Panc1 (cell line): ENCODE measurements around the gene ARRDC4. TPM values are rescaled to one million over a fixed set of nuclear protein-coding genes. Genes with fewer than 3 reads are reported as not detected.

Experiments
- ATAC-seq: fragments of 200-7000 bp; cut with Tn5 transposase; 2 replicates; pipeline ENCODE4 v1.9.1; 2020; ENCODE audit warnings: mild to moderate bottlenecking, moderate library complexity
- BruUV-seq: library from RNA; stranded (reverse); fragments of 400-500 nt; replicated peaks from 2 replicates; lab custom pipeline; 2021; lab: Mats Ljungman, UMichigan
- CTCF ChIA-PET: fragments of 300-600 bp; sonication (Branson Sonifier 250); formaldehyde crosslinking; loops from one replicate; lab custom pipeline; 2022; ENCODE audit warnings: antibody characterized with exemption; lab: Charles Lee
- POLR2A ChIA-PET: fragments of 300-600 bp; sonication (Branson Sonifier 250); formaldehyde crosslinking; loops from one replicate; lab custom pipeline; 2022; ENCODE audit warnings: antibody characterized with exemption; lab: Charles Lee
- DNase-seq: peaks from one replicate; pipeline ENCODE4 v3.0.0-alpha.2; 2010; ENCODE audit warnings: low read depth, low spot score
- H3K27ac ChIP-seq: 2 replicates; pipeline ENCODE4 v1.5.1; 2011; ENCODE audit warnings: mild to moderate bottlenecking, low read length, inconsistent platforms
- H3K27me3 ChIP-seq: fragments of 200-500 bp; sonication (Bioruptor generic); 2 replicates; pipeline ENCODE4 v1.6.0; 2014; ENCODE audit warnings: low read length, inconsistent platforms; ENCODE audit not compliant: control insufficient read depth, insufficient read depth
- H3K36me3 ChIP-seq: fragments of 200-500 bp; sonication (Bioruptor generic); 2 replicates; pipeline ENCODE4 v1.5.1; 2014; ENCODE audit warnings: inconsistent platforms, mild to moderate bottlenecking, low read length, moderate library complexity; ENCODE audit not compliant: control insufficient read depth, insufficient read depth
- H3K4me1 ChIP-seq: 2 replicates; pipeline ENCODE4 v1.5.1; 2011; ENCODE audit warnings: inconsistent platforms, mild to moderate bottlenecking, low read length, moderate library complexity; ENCODE audit not compliant: control insufficient read depth, insufficient read depth
- H3K4me3 ChIP-seq, 2 experiments: 2 replicates each; pipeline ENCODE4 v1.5.1; 2011 to 2012; ENCODE audit warnings: low read depth in 2 of 2, low read length in 2 of 2, mild to moderate bottlenecking in 2 of 2, inconsistent platforms in 1 of 2, moderate library complexity in 1 of 2
- H3K9me3 ChIP-seq: fragments of 200-500 bp; sonication (Bioruptor generic); 2 replicates; pipeline ENCODE4 v1.5.1; 2014; ENCODE audit warnings: low read depth, mild to moderate bottlenecking, inconsistent platforms, low read length, moderate library complexity; ENCODE audit not compliant: control insufficient read depth, insufficient read depth
- CTCF ChIP-seq: fragments of 450-650 bp; IDR thresholded peaks from 2 replicates; pipeline ENCODE4 v1.5.1; 2017; ENCODE audit warnings: mild to moderate bottlenecking
- POLR2AphosphoS5 ChIP-seq: IDR thresholded peaks from 2 replicates; pipeline ENCODE4 v1.6.1; 2012; ENCODE audit warnings: mild to moderate bottlenecking, low read depth, low read length, moderate library complexity
- REST ChIP-seq, 2 experiments: IDR thresholded peaks; 2 replicates each; pipeline ENCODE4 v1.6.1; 2011 to 2012; ENCODE audit warnings: low read depth in 2 of 2, control low read depth in 1 of 2, low read length in 1 of 2, mild to moderate bottlenecking in 1 of 2, moderate library complexity in 1 of 2; ENCODE audit not compliant: insufficient read depth in 1 of 2
- SIN3A ChIP-seq: IDR thresholded peaks from 2 replicates; pipeline ENCODE4 v1.6.1; 2012; ENCODE audit warnings: low read depth, mild to moderate bottlenecking, low read length, moderate library complexity, borderline replicate concordance; ENCODE audit not compliant: insufficient read depth
- TCF7L2 ChIP-seq: IDR thresholded peaks from 2 replicates; pipeline ENCODE4 v1.6.1; 2011; ENCODE audit warnings: mild to moderate bottlenecking, low read depth, low read length, inconsistent platforms
- in situ Hi-C: cut with HindIII; loops from 2 replicates; pipeline ENCODE4 v1.10.0; 2016; ENCODE audit warnings: low sequenced_read_pairs, low pct_unique_long_range_greater_than_20kb
- intact Hi-C: fragments of 100-400 bp; cut with micrococcal nuclease; formaldehyde crosslinking; loops from one replicate; pipeline ENCODE4 v1.10.0; 2022; ENCODE audit not compliant: unreplicated experiment
- total RNA-seq: library from RNA; stranded (reverse); gene quantifications from one replicate; pipeline ENCODE4 v1.2.1, GENCODE V29; 2021; ENCODE audit not compliant: unreplicated experiment

The ARRDC4 gene
- total RNA-seq, 1 experiment from 2014 or later = 2.9 TPM

- intact Hi-C loops (no loop called here), in situ Hi-C loops (no loop called here)
- Histone ChIP-seq H3K4me1 (peaks cover 3% of the 10 kb centered on the region; the same call in 1 of the 2 replicates), H3K27me3 (peaks cover 1% of the 10 kb centered on the region; the same call in 1 of the 2 replicates), H3K9me3 (no peaks in the 10 kb centered on the region), H3K4me3 (no peak overlapping the region), H3K36me3 (no peaks in the 10 kb centered on the region; the same call in 1 of the 2 replicates), H3K27ac (no peak overlapping the region)
- ATAC-seq (no peak), DNase-seq (no peak)
- POLR2A ChIA-PET = no interaction called here
- BruUV-seq = no TSS peak
- CTCF ChIA-PET = no interaction called here
- TF ChIP-seq REST (IDR thresholded peaks at IDR 0.05; ENCODE audit: insufficient read depth in 1 of 2, low read depth in 2 of 2, low read length in 1 of 2) (no peak), CTCF (no peak)
Observed at GRCh38 chr15:97955529-97955928, 5.0 kb upstream of the ARRDC4 start.

DNA sequence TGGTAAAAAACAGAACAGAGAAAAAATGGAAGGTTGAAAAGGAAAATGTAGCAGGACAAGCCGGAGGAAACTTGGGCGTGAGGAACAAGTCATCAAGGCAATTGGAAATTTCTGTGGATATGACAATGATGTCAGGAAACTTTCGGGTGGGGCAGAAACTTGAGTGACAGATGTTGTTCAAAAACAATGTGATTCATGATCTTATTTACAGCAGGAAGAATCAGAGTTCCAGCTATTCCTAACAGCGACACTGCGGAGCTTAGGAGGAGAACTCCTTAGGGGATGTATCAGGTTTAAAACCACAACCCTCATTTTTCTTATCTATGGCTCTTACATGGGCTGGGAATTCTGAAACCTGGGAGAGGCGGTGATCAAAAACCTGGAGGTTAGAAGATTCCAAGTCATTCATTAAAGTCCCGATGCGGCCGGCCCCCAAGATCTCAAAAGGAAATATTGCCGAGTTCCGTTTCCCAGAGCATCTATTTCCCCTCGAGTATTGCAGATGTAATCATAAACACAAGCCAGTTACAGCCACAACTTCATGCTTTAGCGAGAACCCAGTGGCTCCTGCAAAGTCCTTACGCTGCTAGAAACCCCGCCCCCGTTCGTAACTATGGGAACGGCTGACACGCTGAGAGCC, 659 bp upstream of the ARRDC4 start:
- no peaks in the 10 kb centered on the region; the same call in 1 of the 2 replicates for H3K27me3 ChIP-seq
- BruUV-seq = no TSS peak
- H3K36me3 ChIP-seq = no peaks in the 10 kb centered on the region; the same call in 1 of the 2 replicates
- TF ChIP-seq TCF7L2 (no peak), CTCF (no peak), SIN3A (no peak), REST (IDR thresholded peaks at IDR 0.05; ENCODE audit: insufficient read depth in 1 of 2, low read depth in 2 of 2, low read length in 1 of 2) (no peak), POLR2AphosphoS5 (no peak)
- no peaks in the 10 kb centered on the region for H3K9me3 ChIP-seq
- ATAC-seq (no peak), DNase-seq (no peak)
- POLR2A ChIA-PET = no interaction called here
- H3K4me1 ChIP-seq = peaks cover 3% of the 10 kb centered on the region
- H3K27ac ChIP-seq = no peak overlapping the region
- H3K4me3 ChIP-seq = peak overlapping the region; percentile 66 to 74
- intact Hi-C loops (no loop called here), in situ Hi-C loops (no loop called here)
- CTCF ChIA-PET = no interaction called here
